Uterus (tissue), 2 donors: ENCODE results near the gene ARHGAP12.

Source experiments
- CTCF ChIP-seq, 4 experiments: fragments of 200-600 bp in 2 of 4; fragments of 450-650 bp in 2 of 4; sonication (generic) in 2 of 4; IDR thresholded peaks; one replicate each; pipeline ENCODE4 v1.5.1; 2016 to 2019; ENCODE audit warnings: antibody characterized with exemption in 4 of 4, mild to moderate bottlenecking in 2 of 4, moderate library complexity in 1 of 4
- POLR2A ChIP-seq, 2 donors: fragments of 450-650 bp; IDR thresholded peaks; one replicate each; pipeline ENCODE4 v1.6.1; 2016; ENCODE audit warnings: antibody characterized with exemption in 2 of 2, mild to moderate bottlenecking in 1 of 2, moderate library complexity in 1 of 2

GRCh38 chr10:31936086-31936485, 7.5 kb upstream of the ARHGAP12 start:
- TF ChIP-seq POLR2A (IDR thresholded peaks at IDR 0.05) (no peak), CTCF (IDR thresholded peaks at IDR 0.05) (no peak)
